ENCODE data around the gene KLK4.

Gene KLK4

GRCh38 chr19:50890422-50891252 lies 20.6 kb downstream of the KLK4 start:
- H3K27me3 Mint-ChIP-seq: peaks cover 65% of the 10 kb centered on the region
- ATAC-seq (replicated peaks; ENCODE audit: extremely low read depth, poor library complexity, severe bottlenecking): no peak
- no peak overlapping the region for H3K27ac Mint-ChIP-seq (ENCODE audit: low read depth)
- H3K4me3 Mint-ChIP-seq: no peak overlapping the region
- no peak for DNase-seq (ENCODE audit: low spot score in 2 of 2)
- no peaks in the 10 kb centered on the region for H3K36me3 Mint-ChIP-seq (ENCODE audit: insufficient read depth)
- H3K9me3 Mint-ChIP-seq: peaks cover 5% of the 10 kb centered on the region
- no peaks in the 10 kb centered on the region for H3K4me1 Mint-ChIP-seq

GRCh38 chr19:50889638-50890037 lies 21.6 kb downstream of the KLK4 start:
- H3K4me1 Mint-ChIP-seq: no peaks in the 10 kb centered on the region
- DNase-seq (ENCODE audit: low spot score in 2 of 2) (no peak), ATAC-seq (replicated peaks; ENCODE audit: extremely low read depth, poor library complexity, severe bottlenecking) (no peak)
- H3K9me3 Mint-ChIP-seq: no peaks in the 10 kb centered on the region
- H3K27ac Mint-ChIP-seq (ENCODE audit: low read depth): no peak overlapping the region
- no peaks in the 10 kb centered on the region for H3K36me3 Mint-ChIP-seq (ENCODE audit: insufficient read depth)
- peaks cover 66% of the 10 kb centered on the region for H3K27me3 Mint-ChIP-seq
- H3K4me3 Mint-ChIP-seq: no peak overlapping the region

- Mint-ChIP-seq H3K36me3 (ENCODE audit: insufficient read depth) (peaks cover 2% of the 10 kb centered on the region), H3K4me3 (no peak overlapping the region), H3K9me3 (no peaks in the 10 kb centered on the region), H3K27ac (ENCODE audit: low read depth) (no peak overlapping the region), H3K4me1 (no peaks in the 10 kb centered on the region), H3K27me3 (peaks cover 67% of the 10 kb centered on the region)
- DNase-seq (ENCODE audit: low spot score in 2 of 2): no peak
- ATAC-seq (replicated peaks; ENCODE audit: extremely low read depth, poor library complexity, severe bottlenecking): no peak
Measured at GRCh38 chr19:50882188-50882587, 29.0 kb downstream of the KLK4 start.

- Mint-ChIP-seq H3K27me3 (peaks cover 48% of the 10 kb centered on the region), H3K27ac (ENCODE audit: low read depth) (no peak overlapping the region), H3K36me3 (ENCODE audit: insufficient read depth) (peaks cover 2% of the 10 kb centered on the region), H3K4me3 (no peak overlapping the region), H3K9me3 (no peaks in the 10 kb centered on the region), H3K4me1 (no peaks in the 10 kb centered on the region)
- no peak for DNase-seq (ENCODE audit: low spot score in 2 of 2)
- no peak for ATAC-seq (replicated peaks; ENCODE audit: extremely low read depth, poor library complexity, severe bottlenecking)
Measured at GRCh38 chr19:50880241-50880640, 31.0 kb downstream of the KLK4 start.

GRCh38 chr19:50878851-50879250 lies 32.3 kb downstream of the KLK4 start:
- Mint-ChIP-seq H3K4me3 (no peak overlapping the region), H3K4me1 (no peaks in the 10 kb centered on the region), H3K27ac (ENCODE audit: low read depth) (no peak overlapping the region), H3K36me3 (ENCODE audit: insufficient read depth) (peaks cover 2% of the 10 kb centered on the region), H3K27me3 (peaks cover 42% of the 10 kb centered on the region), H3K9me3 (no peaks in the 10 kb centered on the region)
- no peak for ATAC-seq (replicated peaks; ENCODE audit: extremely low read depth, poor library complexity, severe bottlenecking)
- no peak for DNase-seq (ENCODE audit: low spot score in 2 of 2)

- H3K9me3 Mint-ChIP-seq: no peaks in the 10 kb centered on the region
- ATAC-seq (replicated peaks; ENCODE audit: extremely low read depth, poor library complexity, severe bottlenecking) (no peak), DNase-seq (ENCODE audit: low spot score in 2 of 2) (no peak)
- H3K27me3 Mint-ChIP-seq: peaks cover 45% of the 10 kb centered on the region
- H3K27ac Mint-ChIP-seq (ENCODE audit: low read depth): no peak overlapping the region
- H3K4me1 Mint-ChIP-seq: no peaks in the 10 kb centered on the region
- H3K4me3 Mint-ChIP-seq: no peak overlapping the region
- peaks cover 2% of the 10 kb centered on the region for H3K36me3 Mint-ChIP-seq (ENCODE audit: insufficient read depth)
Measured at GRCh38 chr19:50877338-50877737, 33.9 kb downstream of the KLK4 start.

- Mint-ChIP-seq H3K27ac (ENCODE audit: low read depth) (no peak overlapping the region), H3K4me3 (no peak overlapping the region), H3K9me3 (no peaks in the 10 kb centered on the region), H3K27me3 (peaks cover 45% of the 10 kb centered on the region), H3K36me3 (ENCODE audit: insufficient read depth) (peaks cover 2% of the 10 kb centered on the region), H3K4me1 (no peaks in the 10 kb centered on the region)
- no peak for ATAC-seq (replicated peaks; ENCODE audit: extremely low read depth, poor library complexity, severe bottlenecking)
- DNase-seq (ENCODE audit: low spot score in 2 of 2): no peak
Measured at GRCh38 chr19:50876456-50876855, 34.7 kb downstream of the KLK4 start.

GRCh38 chr19:50875795-50876422 lies 35.3 kb downstream of the KLK4 start:
- H3K4me1 Mint-ChIP-seq: no peaks in the 10 kb centered on the region
- no peak for ATAC-seq (replicated peaks; ENCODE audit: extremely low read depth, poor library complexity, severe bottlenecking)
- H3K36me3 Mint-ChIP-seq (ENCODE audit: insufficient read depth): peaks cover 2% of the 10 kb centered on the region

GRCh38 chr19:50874211-50874610 lies 37.0 kb downstream of the KLK4 start:
- DNase-seq (ENCODE audit: low spot score in 2 of 2): no peak
- Mint-ChIP-seq H3K9me3 (no peaks in the 10 kb centered on the region), H3K27ac (ENCODE audit: low read depth) (no peak overlapping the region), H3K36me3 (ENCODE audit: insufficient read depth) (no peaks in the 10 kb centered on the region), H3K27me3 (peaks cover 35% of the 10 kb centered on the region), H3K4me3 (no peak overlapping the region), H3K4me1 (no peaks in the 10 kb centered on the region)
- ATAC-seq (replicated peaks; ENCODE audit: extremely low read depth, poor library complexity, severe bottlenecking): no peak

More at GRCh38 chr19:50875795-50876422, 35.3 kb downstream of the KLK4 start:
- H3K27me3 Mint-ChIP-seq: peaks cover 45% of the 10 kb centered on the region
- H3K27ac Mint-ChIP-seq (ENCODE audit: low read depth): no peak overlapping the region
- DNase-seq (ENCODE audit: low spot score in 2 of 2): no peak
- no peaks in the 10 kb centered on the region for H3K9me3 Mint-ChIP-seq
- no peak overlapping the region for H3K4me3 Mint-ChIP-seq

GRCh38 chr19:50873056-50873455 lies 38.1 kb downstream of the KLK4 start, which contains the start of gene KLK2:
Gene KLK2 (plus strand): TSS chr19:50873439. CDS start chr19:50873474, 35 bp downstream.
- no peak within 1 kb of the TSS for H3K4me3 Mint-ChIP-seq
- H3K36me3 Mint-ChIP-seq (ENCODE audit: insufficient read depth): no peaks in the 10 kb centered on the region
- no peaks in the 10 kb centered on the region for H3K9me3 Mint-ChIP-seq
- H3K27me3 Mint-ChIP-seq: peaks cover 28% of the 10 kb centered on the region
- no peaks in the 10 kb centered on the region for H3K4me1 Mint-ChIP-seq
- no peak for DNase-seq (ENCODE audit: low spot score in 2 of 2)
- no peak within 1 kb of the TSS for H3K27ac Mint-ChIP-seq (ENCODE audit: low read depth)
- no peak for ATAC-seq (replicated peaks; ENCODE audit: extremely low read depth, poor library complexity, severe bottlenecking)

GRCh38 chr19:50870417-50871089 lies 40.6 kb downstream of the KLK4 start:
- ATAC-seq (replicated peaks; ENCODE audit: extremely low read depth, poor library complexity, severe bottlenecking) (no peak), DNase-seq (ENCODE audit: low spot score in 2 of 2) (no peak)
- H3K27ac Mint-ChIP-seq (ENCODE audit: low read depth): no peak overlapping the region
- H3K4me3 Mint-ChIP-seq: no peak overlapping the region
- H3K27me3 Mint-ChIP-seq: peaks cover 42% of the 10 kb centered on the region
- no peaks in the 10 kb centered on the region for H3K4me1 Mint-ChIP-seq
- no peaks in the 10 kb centered on the region for H3K9me3 Mint-ChIP-seq
- no peaks in the 10 kb centered on the region for H3K36me3 Mint-ChIP-seq (ENCODE audit: insufficient read depth)

- no peak overlapping the region for H3K4me3 Mint-ChIP-seq
- peaks cover 49% of the 10 kb centered on the region for H3K27me3 Mint-ChIP-seq
- H3K4me1 Mint-ChIP-seq: no peaks in the 10 kb centered on the region
- H3K27ac Mint-ChIP-seq (ENCODE audit: low read depth): no peak overlapping the region
- DNase-seq (ENCODE audit: low spot score in 2 of 2) (no peak), ATAC-seq (replicated peaks; ENCODE audit: extremely low read depth, poor library complexity, severe bottlenecking) (no peak)
- H3K36me3 Mint-ChIP-seq (ENCODE audit: insufficient read depth): no peaks in the 10 kb centered on the region
- no peaks in the 10 kb centered on the region for H3K9me3 Mint-ChIP-seq
Measured at GRCh38 chr19:50869479-50869878, 41.7 kb downstream of the KLK4 start.
